ENCODE data around the gene MANEA.
"Not testable (repeated sequence)": the region's sequence is repeated elsewhere in the genome, so short reads cannot be mapped to it uniquely, and the experiment has no call there.

MANEA gene

DNA sequence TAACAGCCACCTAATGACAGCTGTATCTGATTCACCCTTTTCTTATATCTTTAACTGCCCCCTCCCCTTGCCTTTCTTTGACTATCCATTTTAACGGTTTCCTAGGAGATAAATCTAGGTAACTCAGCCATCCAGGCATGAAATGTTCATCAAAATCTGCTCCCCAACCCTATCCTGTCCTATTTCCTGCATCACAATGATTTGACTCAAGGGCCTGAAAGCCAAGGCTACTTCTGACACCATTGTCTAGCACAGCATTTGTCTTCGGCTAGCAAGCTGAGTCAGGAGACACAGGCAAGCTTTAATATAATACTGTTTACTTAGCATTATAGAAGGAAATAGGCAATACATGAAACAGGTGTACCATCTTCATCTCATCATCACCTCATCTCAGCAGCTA, 31.6 kb upstream of the MANEA start:
- TF ChIP-seq, protein P1, sequence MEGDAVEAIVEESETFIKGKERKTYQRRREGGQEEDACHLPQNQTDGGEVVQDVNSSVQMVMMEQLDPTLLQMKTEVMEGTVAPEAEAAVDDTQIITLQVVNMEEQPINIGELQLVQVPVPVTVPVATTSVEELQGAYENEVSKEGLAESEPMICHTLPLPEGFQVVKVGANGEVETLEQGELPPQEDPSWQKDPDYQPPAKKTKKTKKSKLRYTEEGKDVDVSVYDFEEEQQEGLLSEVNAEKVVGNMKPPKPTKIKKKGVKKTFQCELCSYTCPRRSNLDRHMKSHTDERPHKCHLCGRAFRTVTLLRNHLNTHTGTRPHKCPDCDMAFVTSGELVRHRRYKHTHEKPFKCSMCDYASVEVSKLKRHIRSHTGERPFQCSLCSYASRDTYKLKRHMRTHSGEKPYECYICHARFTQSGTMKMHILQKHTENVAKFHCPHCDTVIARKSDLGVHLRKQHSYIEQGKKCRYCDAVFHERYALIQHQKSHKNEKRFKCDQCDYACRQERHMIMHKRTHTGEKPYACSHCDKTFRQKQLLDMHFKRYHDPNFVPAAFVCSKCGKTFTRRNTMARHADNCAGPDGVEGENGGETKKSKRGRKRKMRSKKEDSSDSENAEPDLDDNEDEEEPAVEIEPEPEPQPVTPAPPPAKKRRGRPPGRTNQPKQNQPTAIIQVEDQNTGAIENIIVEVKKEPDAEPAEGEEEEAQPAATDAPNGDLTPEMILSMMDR (IDR thresholded peaks at IDR 0.05; ENCODE audit: insufficient read depth, low read depth, low read length, missing control alignments), result no peak
- no peak for DNase-seq (ENCODE audit: low read depth)
- no peak overlapping the region for H3K4me3 ChIP-seq (ENCODE audit: low read depth, low read length)

DNA sequence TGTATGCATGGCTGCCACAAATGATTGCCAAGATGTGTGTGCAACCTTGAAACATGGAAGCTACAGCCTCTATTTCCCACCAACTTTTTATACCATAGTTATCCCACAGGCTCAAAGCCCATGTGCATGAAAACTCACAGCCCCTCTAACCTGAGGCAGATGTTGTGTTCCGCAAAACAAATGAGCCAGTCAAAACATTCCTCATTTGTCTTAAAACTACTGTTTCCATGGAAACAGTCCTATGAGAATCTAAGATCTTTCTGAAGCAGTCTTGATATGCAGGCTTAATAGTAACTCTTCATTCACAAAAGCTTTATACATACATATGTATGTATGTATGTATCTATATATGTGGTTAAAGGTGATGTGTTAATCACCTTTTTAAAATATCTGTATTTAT, 31.2 kb upstream of the MANEA start:
- DNase-seq (ENCODE audit: low read depth), result no peak
- no peak overlapping the region for H3K4me3 ChIP-seq (ENCODE audit: low read depth, low read length)
- TF ChIP-seq, protein P1 (IDR thresholded peaks at IDR 0.05; ENCODE audit: insufficient read depth, low read depth, low read length, missing control alignments), result no peak

DNA sequence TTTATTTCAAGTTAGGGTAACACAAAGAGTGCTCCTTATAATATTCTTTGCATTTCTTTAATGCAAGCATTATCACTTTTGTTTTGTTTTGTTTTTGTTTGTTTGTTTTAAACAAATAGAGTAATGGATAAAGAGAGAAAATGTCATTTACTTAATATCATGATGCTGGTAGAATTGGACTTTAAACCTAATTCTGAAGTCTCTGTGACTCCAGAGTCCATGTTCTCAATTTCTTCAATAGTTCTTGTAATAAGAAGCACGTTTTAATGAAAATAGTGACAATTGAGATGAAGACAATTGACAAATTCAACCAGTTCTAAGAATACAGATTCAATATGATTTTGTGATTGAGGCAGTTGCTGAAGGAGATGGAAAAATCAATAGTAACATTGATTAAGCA, 30.3 kb upstream of the MANEA start:
- TF ChIP-seq, protein P1 (IDR thresholded peaks at IDR 0.05; ENCODE audit: insufficient read depth, low read depth, low read length, missing control alignments), result no peak
- DNase-seq (ENCODE audit: low read depth), result no peak
- no peak overlapping the region for H3K4me3 ChIP-seq (ENCODE audit: low read depth, low read length)

DNA sequence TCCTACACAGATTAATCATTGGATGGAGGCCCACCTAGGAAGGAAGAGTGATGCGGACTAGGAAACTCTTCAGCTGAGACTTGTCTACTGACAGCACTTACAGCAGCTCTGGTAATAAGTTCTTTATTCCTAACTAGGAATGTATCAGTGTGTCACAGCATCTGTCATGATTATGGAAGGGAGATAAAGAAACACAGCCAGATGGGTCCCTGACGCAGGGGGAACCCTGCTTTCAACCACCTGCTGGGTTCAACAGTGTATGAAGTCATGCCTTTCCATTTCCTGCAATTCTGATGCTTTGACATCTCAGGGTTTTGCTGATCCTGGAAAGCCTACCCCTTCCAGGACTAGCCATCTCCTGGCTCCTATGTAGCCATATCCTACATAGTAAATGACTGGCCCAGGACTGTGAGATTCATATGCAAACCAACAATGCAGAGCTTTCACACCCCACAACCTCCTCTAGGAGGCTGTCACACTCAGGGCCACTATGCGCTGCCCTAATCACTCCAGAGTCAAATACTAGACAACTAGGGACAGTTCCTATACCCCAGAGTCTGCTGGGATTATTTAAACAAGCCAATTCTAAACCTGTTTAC, 29.0 kb upstream of the MANEA start:
- no peak overlapping the region for H3K4me3 ChIP-seq (ENCODE audit: low read depth, low read length)
- no peak for DNase-seq (ENCODE audit: low read depth)
- TF ChIP-seq, protein P1 (IDR thresholded peaks at IDR 0.05; ENCODE audit: insufficient read depth, low read depth, low read length, missing control alignments), result no peak

DNA sequence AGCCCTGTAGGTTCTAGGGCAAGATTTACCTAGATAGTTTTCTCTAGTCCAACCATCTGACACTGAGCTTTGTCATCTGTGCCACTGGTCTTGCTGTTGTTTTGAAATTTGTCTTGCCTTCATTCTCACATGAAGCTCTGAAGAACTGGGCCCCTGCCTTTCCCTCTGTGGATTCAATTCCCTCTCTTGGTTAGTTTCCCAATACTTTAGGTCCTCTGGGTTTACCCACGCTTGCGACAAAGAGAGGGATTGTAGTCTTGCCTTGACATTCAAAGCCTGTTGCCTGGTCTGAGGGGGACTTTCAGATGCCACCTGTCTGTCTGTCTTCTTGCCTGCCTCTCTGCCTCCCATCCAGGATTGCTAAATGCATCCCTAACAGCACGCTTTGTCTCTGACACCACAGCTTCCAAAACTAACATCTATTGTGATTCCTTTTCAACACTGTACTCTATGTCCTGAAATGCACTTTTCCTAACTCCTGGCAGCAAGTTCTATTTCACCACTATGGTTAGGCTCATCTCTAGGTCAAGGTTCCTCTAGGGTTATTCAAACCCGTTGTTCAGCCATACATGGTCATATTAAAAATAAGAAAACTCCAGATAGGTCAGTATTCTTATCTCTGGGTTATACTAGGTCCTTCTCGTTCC, 25.5 kb upstream of the MANEA start:
- TF ChIP-seq, protein P1 (IDR thresholded peaks at IDR 0.05; ENCODE audit: insufficient read depth, low read depth, low read length, missing control alignments), result no peak
- no peak overlapping the region for H3K4me3 ChIP-seq (ENCODE audit: low read depth, low read length)
- DNase-seq (ENCODE audit: low read depth), result no peak

DNA sequence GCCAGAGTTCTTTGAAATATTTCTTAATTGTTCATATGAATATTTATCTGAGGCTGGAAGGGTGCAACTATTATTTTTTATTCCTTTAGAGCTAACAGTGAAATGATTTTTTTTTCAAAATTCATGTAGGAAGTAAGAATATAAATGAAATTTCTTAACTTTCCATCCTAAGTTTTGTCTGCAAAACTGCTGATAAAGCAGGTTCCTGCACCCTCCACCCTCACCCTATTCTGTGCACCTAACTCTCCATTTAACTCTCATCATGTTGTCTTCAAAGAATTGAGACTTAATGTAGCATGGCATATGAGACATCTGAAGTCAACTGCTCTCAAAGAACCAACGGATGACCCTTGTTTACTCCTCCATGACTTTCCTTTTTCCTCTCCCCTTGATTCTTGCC, 23.5 kb upstream of the MANEA start:
- TF ChIP-seq, protein P1 (IDR thresholded peaks at IDR 0.05; ENCODE audit: insufficient read depth, low read depth, low read length, missing control alignments), result no peak

DNA sequence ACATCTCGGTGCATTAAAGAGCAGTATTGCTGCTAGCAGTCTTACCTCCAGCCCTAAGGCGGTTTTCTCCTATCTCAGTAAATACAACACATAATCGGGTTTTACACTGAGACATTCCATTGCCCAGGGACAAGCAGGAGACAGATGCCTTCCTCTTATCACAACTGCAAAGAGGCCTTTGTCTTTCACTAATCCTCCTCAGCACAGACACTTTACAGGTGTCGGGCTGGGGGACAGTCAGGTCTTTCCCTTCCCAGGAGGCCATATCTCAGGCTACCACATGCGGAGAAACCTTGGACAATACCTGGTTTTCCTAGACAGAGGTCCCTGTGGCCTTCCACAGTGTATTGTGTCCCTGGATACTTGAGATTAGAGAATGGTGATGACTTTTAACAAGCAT, 16.4 kb upstream of the MANEA start:
- H3K4me3 ChIP-seq (ENCODE audit: low read depth, low read length); DNase-seq (ENCODE audit: low read depth): not testable (repeated sequence)

More for the DNA sequence above, 23.5 kb upstream of the MANEA start:
- DNase-seq (ENCODE audit: low read depth), result no peak
- no peak overlapping the region for H3K4me3 ChIP-seq (ENCODE audit: low read depth, low read length)

Data from GM12865 (cell line).